ENCODE measurements around the gene RHOH.

RHOH gene

DNA sequence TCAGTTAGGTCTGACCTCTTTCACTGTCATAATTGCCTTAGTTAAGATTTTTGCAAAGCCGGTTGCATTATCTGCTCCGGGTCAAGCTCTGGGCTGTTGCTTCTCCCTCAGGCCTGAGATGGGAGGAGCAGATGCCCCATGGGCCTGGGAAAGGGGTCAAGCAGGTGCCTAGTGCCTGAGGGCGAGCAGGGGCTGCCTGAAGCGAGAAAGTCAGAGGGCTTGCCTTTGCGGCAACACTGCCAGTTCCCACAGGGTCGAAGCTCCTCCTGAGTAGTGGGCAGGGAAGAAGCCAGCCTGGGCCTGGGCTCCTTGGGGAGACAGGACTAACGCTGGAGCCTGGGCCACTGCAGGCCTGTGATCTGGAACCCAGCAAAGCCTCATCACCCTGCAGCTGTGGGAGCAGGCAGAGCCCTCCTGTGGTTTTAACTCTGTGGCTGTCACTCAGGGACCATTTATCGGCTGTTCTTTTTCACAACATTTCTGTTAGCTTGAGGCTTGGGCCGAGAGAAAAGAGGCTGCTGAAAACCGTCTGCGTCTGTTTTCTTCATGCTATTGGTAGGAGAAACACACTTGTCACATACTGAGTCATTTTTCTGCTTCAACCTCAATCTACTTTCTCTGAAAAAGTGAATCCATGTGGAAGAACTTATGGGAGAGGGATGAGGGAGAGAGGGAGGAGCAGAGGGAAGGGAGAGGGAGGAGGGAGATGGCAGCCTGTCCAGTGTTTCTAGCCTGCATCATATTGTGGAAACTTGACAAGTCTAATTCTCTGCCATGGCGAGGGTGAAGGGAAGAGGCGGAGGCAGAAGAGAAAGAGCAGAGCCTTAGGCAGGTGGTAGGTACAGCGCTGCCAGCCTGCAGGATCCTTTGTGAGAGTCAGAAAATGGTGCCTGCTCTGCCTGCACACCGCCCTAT, 68.4 kb downstream of the RHOH start:
- H3K4me3 ChIP-seq (ENCODE audit: low read depth, low read length), result no peak overlapping the region
- DNase-seq (ENCODE audit: low read depth), result peak; percentile 16
- in situ Hi-C loops (cut with HindIII; ENCODE audit: low sequenced_read_pairs), result no loop called here
- TF ChIP-seq, protein P1, sequence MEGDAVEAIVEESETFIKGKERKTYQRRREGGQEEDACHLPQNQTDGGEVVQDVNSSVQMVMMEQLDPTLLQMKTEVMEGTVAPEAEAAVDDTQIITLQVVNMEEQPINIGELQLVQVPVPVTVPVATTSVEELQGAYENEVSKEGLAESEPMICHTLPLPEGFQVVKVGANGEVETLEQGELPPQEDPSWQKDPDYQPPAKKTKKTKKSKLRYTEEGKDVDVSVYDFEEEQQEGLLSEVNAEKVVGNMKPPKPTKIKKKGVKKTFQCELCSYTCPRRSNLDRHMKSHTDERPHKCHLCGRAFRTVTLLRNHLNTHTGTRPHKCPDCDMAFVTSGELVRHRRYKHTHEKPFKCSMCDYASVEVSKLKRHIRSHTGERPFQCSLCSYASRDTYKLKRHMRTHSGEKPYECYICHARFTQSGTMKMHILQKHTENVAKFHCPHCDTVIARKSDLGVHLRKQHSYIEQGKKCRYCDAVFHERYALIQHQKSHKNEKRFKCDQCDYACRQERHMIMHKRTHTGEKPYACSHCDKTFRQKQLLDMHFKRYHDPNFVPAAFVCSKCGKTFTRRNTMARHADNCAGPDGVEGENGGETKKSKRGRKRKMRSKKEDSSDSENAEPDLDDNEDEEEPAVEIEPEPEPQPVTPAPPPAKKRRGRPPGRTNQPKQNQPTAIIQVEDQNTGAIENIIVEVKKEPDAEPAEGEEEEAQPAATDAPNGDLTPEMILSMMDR (IDR thresholded peaks at IDR 0.05; ENCODE audit: low read depth, low read length, missing control alignments), result no peak

DNA sequence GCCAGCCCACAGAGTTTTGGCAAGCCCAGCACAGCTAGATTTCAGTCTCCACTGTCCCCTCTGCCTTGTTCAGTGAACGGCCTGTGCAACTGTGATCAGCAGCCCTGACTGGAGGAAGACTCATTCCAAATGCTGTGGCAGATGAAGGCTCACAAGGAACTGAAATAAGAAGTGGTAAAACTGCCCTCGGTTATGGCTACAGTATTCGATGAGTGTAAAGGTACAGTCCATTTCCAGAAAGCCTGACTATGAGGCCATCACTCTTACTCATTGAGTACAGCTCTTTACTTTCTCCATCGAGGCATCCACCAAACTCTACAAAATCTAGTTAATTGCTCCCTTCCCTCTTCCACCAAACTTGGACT, 69.1 kb downstream of the RHOH start:
- in situ Hi-C loops (cut with HindIII; ENCODE audit: low sequenced_read_pairs), result no loop called here
- DNase-seq (ENCODE audit: low read depth), result no peak
- TF ChIP-seq, protein P1 (IDR thresholded peaks at IDR 0.05; ENCODE audit: low read depth, low read length, missing control alignments), result no peak
- H3K4me3 ChIP-seq (ENCODE audit: low read depth, low read length), result no peak overlapping the region

DNA sequence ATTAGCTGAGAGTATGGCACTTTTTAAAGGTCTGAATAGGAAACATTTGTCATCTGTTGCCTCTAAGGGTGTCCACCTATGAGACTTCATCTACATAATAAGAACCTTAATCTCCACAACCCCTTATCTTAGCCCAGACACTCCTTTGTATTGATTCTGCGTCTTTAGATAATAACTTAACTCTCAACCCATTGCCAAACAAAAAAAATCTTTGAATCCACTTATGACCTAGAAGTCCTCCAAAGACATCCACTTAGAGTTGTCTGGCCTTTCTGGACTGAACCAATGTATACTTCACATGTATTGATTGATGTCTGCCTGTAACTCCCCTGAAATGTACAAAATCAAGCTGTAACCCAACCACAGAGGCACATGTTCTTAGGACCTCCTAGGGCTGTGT, 72.3 kb downstream of the RHOH start:
- in situ Hi-C loops (cut with HindIII; ENCODE audit: low sequenced_read_pairs), result no loop called here
- no peak overlapping the region for H3K4me3 ChIP-seq (ENCODE audit: low read depth, low read length)
- TF ChIP-seq, protein P1 (IDR thresholded peaks at IDR 0.05; ENCODE audit: low read depth, low read length, missing control alignments), result no peak
- DNase-seq (ENCODE audit: low read depth), result no peak

DNA sequence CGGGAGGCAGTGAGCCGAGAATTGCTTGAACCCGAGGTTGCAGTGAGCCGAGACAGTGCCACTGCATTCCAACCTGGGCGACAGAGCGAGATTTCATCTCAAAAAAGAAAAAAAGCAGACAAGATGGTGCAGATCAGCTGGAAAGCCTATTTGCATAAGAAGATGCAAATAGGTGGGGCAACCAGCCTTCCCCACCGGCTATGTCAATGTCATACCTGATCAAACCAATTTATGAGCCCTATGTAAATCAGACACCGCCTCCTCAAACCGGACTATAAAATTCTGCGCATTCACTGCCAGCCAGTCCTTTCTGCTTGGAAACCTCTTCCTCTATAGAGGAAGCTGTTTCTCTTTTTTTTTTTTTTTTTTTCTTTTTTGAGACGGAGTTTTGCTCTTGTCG, 73.8 kb downstream of the RHOH start:
- in situ Hi-C loops (cut with HindIII; ENCODE audit: low sequenced_read_pairs), result no loop called here
- H3K4me3 ChIP-seq (ENCODE audit: low read depth, low read length), result no peak overlapping the region
- TF ChIP-seq, protein P1 (IDR thresholded peaks at IDR 0.05; ENCODE audit: low read depth, low read length, missing control alignments), result no peak
- DNase-seq (ENCODE audit: low read depth), result no peak

DNA sequence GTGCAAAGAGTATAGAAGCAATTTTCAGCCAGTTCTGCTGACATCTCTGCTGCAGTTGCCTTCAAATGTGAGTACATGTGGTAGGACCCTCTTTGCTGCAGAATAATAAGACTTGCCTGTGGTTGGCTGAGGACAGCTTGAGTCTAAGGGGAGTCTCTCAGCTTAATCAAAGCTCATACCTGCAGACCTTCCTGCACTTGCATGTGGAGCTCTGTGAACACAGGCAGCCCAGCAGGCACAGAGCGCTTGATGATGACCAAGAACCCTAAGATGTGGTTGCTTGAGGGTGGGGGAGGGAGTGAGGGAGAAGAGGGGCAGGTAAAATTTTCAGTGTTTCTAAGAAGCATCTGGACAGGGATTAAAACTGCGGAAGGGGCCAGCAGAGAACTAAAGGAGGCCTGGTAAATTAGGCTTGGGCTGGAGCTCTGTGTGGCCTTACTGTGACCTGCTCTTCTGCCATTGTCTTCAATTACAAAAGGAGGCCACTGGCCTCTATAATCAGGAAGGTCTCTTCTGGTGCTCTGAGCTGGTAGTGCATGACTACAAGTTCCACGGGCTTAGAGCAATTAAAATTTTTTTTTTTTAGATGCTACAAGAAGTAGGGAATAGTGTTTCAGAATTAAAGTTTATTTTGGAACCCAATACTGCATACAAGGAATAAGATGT, 78.4 kb downstream of the RHOH start:
- H3K4me3 ChIP-seq (ENCODE audit: low read depth, low read length), result no peak overlapping the region
- TF ChIP-seq, protein P1 (IDR thresholded peaks at IDR 0.05; ENCODE audit: low read depth, low read length, missing control alignments), result no peak
- no peak for DNase-seq (ENCODE audit: low read depth)
- in situ Hi-C loops (cut with HindIII; ENCODE audit: low sequenced_read_pairs), result no loop called here

DNA sequence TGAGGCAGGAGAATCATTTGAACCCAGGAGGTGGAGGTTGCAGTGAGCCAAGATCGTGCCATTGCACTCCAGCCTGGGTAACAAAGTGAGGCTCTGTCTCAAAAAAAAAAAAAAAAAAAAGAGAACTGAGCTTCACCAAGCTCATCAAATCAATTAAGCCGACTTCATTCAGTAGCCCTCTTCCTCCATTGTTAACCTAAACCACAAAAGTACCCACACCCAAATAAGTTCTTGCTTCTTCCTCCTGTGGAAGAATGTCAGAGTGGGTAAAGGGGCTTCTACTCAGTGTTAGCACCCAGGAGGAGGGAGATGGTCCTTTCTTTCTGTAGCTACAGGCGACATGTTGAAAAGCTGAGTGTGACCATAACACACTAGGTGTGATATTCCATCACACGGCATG, 79.7 kb downstream of the RHOH start:
- H3K4me3 ChIP-seq (ENCODE audit: low read depth, low read length), result no peak overlapping the region
- TF ChIP-seq, protein P1 (IDR thresholded peaks at IDR 0.05; ENCODE audit: low read depth, low read length, missing control alignments), result no peak
- in situ Hi-C loops (cut with HindIII; ENCODE audit: low sequenced_read_pairs), result no loop called here
- no peak for DNase-seq (ENCODE audit: low read depth)
